Nephron progenitor cell (in vitro differentiated cells): ENCODE measurements around the gene USP6NL.

ENCODE experiments used
- DNase-seq: peaks from one replicate; pipeline ENCODE4 v3.0.0; 2021
- H3K27ac Mint-ChIP-seq: 2 replicates; pipeline ENCODE4 v1.8.0; 2021; ENCODE audit warnings: mild to moderate bottlenecking, moderate library complexity, mixed read lengths
- H3K27me3 Mint-ChIP-seq: 2 replicates; pipeline ENCODE4 v1.8.0; 2021; ENCODE audit warnings: mild to moderate bottlenecking, low read depth, mixed read lengths; ENCODE audit not compliant: poor library complexity
- H3K36me3 Mint-ChIP-seq: 2 replicates; pipeline ENCODE4 v1.8.0; 2021; ENCODE audit warnings: low read depth, mixed read lengths
- H3K4me1 Mint-ChIP-seq: 2 replicates; pipeline ENCODE4 v1.8.0; 2021; ENCODE audit warnings: mixed read lengths
- H3K4me3 Mint-ChIP-seq: 2 replicates; pipeline ENCODE4 v1.8.0; 2021; ENCODE audit warnings: mild to moderate bottlenecking, moderate library complexity, mixed read lengths
- H3K9me3 Mint-ChIP-seq: 2 replicates; pipeline ENCODE4 v1.8.0; 2021; ENCODE audit warnings: mild to moderate bottlenecking, moderate library complexity, mixed read lengths
- CTCF ChIP-seq: fragments of 200-600 bp; sonication (generic); IDR thresholded peaks from 2 replicates; pipeline ENCODE4 v1.5.0; 2021; ENCODE audit warnings: antibody characterized with exemption

Gene USP6NL

GRCh38 chr10:11522821-11523245 lies 88.6 kb downstream of the USP6NL start:
- Mint-ChIP-seq H3K4me3 (no peak overlapping the region), H3K36me3 (peaks cover 58% of the 10 kb centered on the region), H3K9me3 (no peaks in the 10 kb centered on the region), H3K27ac (peak overlapping the region; percentile 60), H3K4me1 (peaks cover 8% of the 10 kb centered on the region), H3K27me3 (no peaks in the 10 kb centered on the region)
- TF ChIP-seq CTCF, result no peak
- no peak for DNase-seq

GRCh38 chr10:11521860-11522259 lies 89.6 kb downstream of the USP6NL start:
- DNase-seq, result no peak
- peaks cover 13% of the 10 kb centered on the region for H3K4me1 Mint-ChIP-seq
- no peaks in the 10 kb centered on the region for H3K9me3 Mint-ChIP-seq
- H3K4me3 Mint-ChIP-seq, result no peak overlapping the region
- no peaks in the 10 kb centered on the region for H3K27me3 Mint-ChIP-seq
- H3K36me3 Mint-ChIP-seq, result peaks cover 50% of the 10 kb centered on the region
- TF ChIP-seq CTCF, result no peak
- no peak overlapping the region for H3K27ac Mint-ChIP-seq

- Mint-ChIP-seq H3K9me3 (no peaks in the 10 kb centered on the region), H3K27ac (no peak overlapping the region), H3K4me1 (peaks cover 8% of the 10 kb centered on the region), H3K27me3 (no peaks in the 10 kb centered on the region), H3K4me3 (no peak overlapping the region), H3K36me3 (peaks cover 41% of the 10 kb centered on the region)
- DNase-seq, result no peak
- no peak for TF ChIP-seq CTCF
Observed at GRCh38 chr10:11520892-11521291, 90.6 kb downstream of the USP6NL start.

GRCh38 chr10:11517150-11517549 lies 94.3 kb downstream of the USP6NL start:
- peak overlapping the region; percentile 14 for H3K27ac Mint-ChIP-seq
- no peaks in the 10 kb centered on the region for H3K9me3 Mint-ChIP-seq
- H3K27me3 Mint-ChIP-seq, result no peaks in the 10 kb centered on the region
- DNase-seq, result no peak
- TF ChIP-seq CTCF, result no peak
- H3K36me3 Mint-ChIP-seq, result peaks cover 22% of the 10 kb centered on the region
- H3K4me1 Mint-ChIP-seq, result peaks cover 10% of the 10 kb centered on the region
- no peak overlapping the region for H3K4me3 Mint-ChIP-seq

GRCh38 chr10:11516431-11516746 lies 95.1 kb downstream of the USP6NL start:
- Mint-ChIP-seq H3K4me3 (no peak overlapping the region), H3K9me3 (no peaks in the 10 kb centered on the region), H3K4me1 (peaks cover 17% of the 10 kb centered on the region), H3K27me3 (no peaks in the 10 kb centered on the region), H3K36me3 (peaks cover 22% of the 10 kb centered on the region), H3K27ac (no peak overlapping the region)
- no peak for TF ChIP-seq CTCF
- no peak for DNase-seq

GRCh38 chr10:11515596-11516430 lies 95.6 kb downstream of the USP6NL start:
- peaks cover 20% of the 10 kb centered on the region for H3K4me1 Mint-ChIP-seq
- TF ChIP-seq CTCF, result peak; percentile 77
- H3K9me3 Mint-ChIP-seq, result no peaks in the 10 kb centered on the region
- peaks cover 22% of the 10 kb centered on the region for H3K36me3 Mint-ChIP-seq
- H3K4me3 Mint-ChIP-seq, result no peak overlapping the region
- DNase-seq, result no peak
- no peaks in the 10 kb centered on the region for H3K27me3 Mint-ChIP-seq
- no peak overlapping the region for H3K27ac Mint-ChIP-seq
